Measurements from ENCODE around the gene GAA. TPM values are rescaled to one million over a fixed set of nuclear protein-coding genes. Genes with fewer than 3 reads are reported as not detected.

GAA gene
- total and polyA plus RNA-seq, 2 of the 8 experiments (the other 6 are each of a cell fraction or from before 2014, with no cell fraction given), result 14.8 to 30.0 TPM

GRCh38 chr17:80145076-80146075 lies 44.0 kb downstream of the GAA start (continued):
- no peak for TF ChIP-seq CEBPB (IDR thresholded peaks at IDR 0.05; ENCODE audit: low read depth, low read length)
